CD1c-positive myeloid dendritic cell (primary cell): ENCODE measurements around the gene CACHD1.

ENCODE experiments used
- DNase-seq: peaks from one replicate; pipeline ENCODE4 v3.0.0-alpha.2; 2016; ENCODE audit errors: extremely low spot score

The CACHD1 gene

DNA sequence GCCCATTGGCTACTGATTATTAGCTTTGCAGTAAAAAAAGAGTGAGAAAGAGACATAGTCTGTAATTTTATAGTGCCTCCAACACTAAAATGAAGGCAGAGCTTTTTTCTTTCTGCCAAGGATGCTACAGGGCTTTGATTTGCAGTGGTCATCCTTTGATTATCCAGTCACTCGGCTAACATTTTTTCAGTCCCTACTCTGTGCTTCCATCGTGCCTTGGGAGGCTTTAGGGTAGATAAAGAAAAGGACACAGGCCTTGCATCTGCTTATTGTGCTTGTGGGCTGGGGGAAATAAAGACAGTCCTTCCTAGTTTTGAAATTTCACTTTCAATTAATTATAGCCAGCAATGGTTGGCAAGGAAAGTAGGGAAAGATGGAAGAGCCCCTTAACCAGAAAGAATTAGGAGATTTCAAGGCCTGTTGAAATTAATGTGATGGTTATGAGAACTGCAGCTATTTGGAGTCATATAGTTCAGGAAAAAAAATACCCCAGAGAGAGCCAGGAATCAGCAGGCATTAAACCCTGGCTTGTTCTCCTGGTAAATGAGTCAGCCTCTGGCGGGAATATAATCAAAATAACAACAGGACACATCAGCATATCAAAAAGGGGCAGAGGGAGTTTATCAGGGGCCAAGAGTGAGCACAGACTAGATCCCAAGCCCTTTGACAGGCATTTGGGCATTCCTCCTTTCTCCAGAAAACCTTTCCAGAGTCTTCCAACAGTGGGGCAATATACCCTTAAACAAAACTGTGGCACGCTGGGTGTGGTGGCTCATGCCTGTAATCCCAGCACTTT is 27.4 kb downstream of the CACHD1 start:
- no peak for DNase-seq

DNA sequence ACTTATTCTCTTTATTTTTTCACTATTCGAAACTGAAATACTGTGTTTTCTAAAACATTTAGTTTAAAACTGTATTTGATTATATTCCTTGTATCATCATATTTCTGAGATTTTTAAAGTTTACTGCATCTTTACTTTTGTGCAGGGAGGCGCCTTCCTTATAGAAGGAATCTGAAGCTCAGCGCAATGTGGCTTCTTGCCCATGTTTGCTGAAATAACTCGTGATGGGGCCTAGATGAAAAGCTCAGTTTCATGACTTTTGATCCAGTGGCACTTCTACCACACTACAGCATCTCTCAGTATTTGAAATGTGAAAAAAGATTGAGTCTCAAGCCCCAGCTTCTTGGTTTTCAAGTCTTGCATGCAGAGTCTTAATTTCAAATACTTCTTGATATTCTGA is 28.4 kb downstream of the CACHD1 start:
- no peak for DNase-seq

DNA sequence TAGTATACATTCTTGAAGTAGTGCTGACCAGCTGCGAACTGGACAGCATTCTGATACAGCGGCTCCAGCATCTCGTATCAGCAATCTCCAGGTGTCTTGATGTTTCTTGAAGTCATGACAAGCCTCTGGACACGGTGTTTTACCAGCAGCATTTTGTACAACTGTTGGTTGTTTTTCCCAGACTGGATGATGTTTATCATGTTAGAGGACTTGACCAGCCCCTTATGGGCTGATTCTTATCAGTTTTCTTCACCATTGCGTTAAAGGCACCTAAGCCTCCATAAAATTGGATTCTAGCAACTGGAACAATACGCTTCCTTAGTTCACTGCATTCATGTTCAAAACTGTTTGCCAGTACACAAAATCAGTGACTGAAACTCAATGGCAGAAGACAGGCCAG is 29.1 kb downstream of the CACHD1 start:
- DNase-seq = no peak

DNA sequence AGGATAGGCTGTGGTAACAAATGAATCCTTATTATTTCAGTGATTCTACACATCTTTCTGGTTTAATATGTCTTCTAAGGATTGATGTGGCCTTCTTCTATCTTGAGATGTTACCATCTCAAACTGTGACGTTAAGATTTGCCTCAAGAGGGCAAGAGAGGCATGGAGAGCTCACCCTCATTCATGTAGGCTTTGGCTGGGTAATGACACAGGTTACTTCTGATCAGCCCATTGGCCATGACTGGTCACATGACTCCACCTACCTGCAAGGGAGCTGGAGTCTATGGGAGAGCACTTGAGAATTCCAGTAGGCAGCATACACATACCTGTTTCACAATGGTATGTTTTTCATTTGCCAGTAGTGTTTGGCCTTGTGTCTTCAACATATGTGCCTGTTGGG is 30.0 kb downstream of the CACHD1 start:
- no peak for DNase-seq

DNA sequence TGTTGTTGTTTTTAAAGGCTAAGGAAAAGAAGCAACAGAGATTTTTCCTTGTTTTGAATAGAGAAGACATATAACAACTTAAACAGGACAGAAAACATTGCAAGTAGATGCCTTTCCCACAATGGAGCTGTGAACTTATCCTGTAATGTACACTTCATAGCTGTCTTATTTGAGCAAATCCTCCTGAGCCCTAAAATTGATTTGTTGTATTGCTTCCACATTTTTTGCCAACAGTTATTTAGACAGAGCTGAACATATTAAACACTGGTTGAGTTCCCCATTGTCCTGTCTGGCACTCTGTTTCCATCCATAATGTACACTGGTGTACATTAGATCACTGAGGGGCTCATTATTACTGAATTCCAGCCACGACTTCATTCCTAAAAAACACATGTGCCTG is 32.2 kb downstream of the CACHD1 start:
- no peak for DNase-seq

DNA sequence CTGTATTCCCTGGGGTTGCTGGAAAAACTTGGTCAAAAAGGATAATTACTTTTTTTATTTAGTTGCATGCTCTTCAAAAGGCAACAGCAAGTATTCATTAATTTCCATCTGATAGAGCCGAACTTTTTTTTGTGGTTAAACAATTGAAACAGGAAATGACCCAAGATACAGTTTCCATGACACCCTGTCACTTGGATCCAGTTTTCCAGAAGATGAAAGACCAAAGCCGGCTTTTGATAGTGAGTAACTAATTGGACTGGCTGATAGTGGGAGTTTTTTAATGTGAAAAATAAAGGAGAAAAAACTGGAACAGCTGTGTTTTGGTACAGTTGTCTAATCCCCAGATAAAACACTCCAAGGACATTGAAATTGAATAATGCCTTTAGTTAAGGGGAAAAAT is 33.0 kb downstream of the CACHD1 start:
- DNase-seq = no peak

DNA sequence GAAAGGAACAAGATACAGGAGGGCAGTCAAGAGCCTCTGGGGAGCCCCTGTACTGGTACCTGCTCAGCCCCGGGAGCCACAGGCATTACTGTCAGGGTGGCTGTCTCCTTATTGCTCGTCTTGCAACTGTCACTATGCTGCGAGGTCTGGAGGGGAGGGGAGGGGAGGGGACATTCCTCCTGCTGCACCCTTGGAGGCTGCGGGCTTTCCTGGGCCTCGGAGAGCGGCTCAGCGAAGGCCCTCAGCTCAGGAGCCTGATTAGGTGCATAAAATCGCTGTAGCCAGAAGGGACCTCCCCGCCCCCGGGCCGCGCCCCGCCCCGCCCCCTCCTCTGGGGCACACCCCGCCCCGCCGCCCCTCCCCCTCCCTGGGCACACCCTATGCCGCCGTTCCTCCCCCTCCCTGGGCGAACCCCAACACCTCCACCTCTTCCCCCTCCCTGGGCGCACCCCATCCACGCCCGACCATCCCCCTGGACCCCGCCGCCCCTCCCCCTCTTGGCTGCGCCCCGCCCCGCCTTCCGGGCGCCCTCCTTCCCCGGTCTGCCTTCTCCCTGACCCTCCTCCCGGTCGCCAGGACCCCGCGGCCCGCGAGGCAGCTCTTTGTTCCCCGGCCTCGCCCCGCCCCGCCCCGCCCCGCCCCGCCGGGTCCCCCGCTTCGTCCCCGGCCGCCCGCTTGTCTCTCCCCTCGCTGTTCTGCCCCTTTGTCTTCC is 35.5 kb downstream of the CACHD1 start:
- no peak for DNase-seq

DNA sequence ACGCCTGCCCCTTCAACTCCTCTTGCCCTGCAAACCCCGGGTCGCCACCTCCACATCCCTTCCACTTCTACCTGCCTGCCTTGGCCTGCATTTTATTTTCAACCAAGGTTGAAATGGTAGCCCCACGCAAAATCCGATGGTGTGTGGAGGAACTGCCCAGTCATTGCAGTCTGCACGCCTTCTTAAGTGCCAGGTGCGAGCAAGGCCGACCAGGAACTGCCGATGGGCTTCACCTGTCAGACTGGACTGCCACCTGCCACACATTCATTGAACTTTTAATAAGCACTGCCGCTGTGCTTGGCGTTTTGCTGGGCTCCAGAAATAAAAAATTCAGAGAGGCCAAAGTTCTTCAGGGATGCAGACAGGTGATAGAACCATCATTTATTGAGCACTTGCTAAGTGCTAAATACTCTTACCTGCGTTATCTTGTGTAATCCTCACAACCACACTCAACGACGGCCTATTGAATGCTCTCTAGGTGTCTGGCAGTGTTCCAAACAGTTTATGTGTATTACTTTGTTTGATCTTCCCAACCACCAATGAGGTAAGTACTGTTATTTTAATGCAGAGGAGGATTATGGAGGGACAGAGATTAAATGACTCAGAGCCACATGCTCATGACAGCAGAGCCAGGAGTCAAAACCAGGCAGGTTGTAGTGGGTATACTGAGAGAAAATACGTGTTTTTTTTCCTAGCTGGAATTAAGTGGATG is 36.2 kb downstream of the CACHD1 start:
- no peak for DNase-seq

DNA sequence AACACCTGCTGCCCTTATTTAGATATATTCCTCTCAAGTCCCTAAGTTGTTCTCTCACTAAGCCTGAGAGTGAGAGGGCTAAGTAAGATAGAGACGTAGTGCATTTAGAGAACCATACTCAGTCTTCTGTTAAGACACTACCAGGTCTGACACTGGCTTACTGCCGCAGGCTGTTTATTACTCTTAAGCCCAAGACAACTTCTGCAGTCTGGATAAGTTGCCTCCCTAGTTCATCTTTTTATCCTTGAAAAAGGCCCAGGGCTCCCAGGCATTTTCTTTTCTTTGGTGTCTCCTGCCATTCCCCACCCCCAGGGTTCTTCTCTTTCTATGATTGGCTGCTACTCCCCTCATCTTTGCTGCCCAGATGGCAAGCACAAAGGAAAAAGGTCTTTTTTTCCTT is 38.7 kb downstream of the CACHD1 start:
- no peak for DNase-seq

DNA sequence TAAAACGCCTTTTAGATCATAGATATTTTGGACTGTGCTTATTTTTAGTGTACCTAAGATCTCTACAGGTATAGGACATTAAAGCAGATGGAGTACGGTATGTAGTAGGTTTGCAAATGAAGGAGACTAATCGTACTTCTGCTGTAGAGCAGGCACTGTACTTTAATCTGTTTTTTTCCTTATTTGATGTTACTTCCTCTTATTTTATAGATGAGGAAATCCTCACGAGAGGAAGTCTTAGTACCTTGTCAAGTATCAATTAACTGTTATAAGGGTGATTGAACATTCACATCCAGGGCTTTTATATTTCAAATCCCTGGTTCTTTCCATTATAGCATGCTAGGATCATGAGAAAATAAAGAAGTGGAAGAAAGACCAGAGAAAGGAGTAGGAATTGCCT is 41.1 kb downstream of the CACHD1 start:
- DNase-seq = peak; percentile 67

DNA sequence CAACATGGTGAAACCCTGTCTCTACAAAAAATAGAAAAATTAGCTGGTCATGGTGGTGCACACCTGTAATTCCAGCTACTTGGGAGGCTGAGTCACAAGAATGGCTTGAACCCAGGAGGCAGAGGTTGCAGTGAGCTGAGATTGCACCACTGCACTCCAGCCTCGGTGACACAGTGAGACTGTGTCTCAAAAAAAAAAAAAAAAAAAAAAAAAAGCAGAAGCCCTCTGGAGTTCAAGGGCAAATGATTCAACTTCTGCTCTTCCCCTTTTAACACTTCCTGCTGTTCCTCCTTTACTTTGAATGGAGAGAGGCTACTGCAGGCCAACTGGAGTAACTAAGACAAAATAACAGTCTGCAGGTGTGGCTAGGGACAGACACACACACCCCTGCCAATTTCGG is 42.3 kb downstream of the CACHD1 start:
- DNase-seq = peak; percentile 76

DNA sequence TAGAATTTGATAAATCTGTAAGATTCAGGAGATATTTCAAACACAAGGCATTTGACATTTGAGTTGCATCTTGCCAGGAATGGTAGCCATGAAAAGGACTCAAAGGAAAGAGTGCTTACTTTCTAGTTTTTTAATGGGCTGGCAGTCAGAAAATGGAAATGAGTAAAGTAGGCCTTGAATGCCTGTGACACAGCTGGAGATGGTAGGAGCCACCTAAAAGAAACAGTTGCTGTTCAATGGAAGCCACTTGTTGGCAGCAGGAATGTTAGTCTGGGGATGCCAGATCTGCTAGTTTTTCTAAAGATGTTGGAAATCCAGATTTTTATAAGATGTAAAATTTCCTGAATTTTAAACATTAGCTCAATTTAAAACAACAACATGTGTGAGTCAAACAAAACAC is 43.6 kb downstream of the CACHD1 start:
- DNase-seq = no peak

DNA sequence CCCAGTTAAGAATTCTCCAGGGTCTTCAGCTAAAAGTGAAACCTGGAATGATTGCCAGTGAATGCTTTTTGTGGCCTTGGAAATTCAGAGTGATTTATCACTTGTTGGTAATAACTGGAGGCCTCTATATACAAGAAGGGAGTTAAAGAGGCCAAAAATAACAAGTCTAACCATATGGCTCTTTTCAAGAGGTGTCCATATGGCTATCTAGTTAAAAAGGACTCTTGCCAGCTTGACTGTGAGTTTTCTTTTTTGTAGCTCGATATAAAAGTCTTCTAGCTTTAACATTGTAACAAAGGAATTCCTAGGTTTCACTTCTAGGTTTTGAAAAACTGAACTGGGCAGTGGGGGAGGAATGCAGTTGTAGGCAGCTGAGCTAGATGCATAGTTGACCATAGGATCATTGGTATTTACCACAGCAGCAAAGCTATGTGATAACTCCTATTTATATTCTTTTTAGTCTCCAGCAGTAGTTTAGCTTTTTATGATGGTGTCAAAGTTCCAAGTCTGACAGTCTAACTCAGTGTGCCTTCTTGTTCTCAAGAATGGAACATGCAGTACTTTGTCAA is 44.4 kb downstream of the CACHD1 start:
- peak; percentile 62 for DNase-seq

DNA sequence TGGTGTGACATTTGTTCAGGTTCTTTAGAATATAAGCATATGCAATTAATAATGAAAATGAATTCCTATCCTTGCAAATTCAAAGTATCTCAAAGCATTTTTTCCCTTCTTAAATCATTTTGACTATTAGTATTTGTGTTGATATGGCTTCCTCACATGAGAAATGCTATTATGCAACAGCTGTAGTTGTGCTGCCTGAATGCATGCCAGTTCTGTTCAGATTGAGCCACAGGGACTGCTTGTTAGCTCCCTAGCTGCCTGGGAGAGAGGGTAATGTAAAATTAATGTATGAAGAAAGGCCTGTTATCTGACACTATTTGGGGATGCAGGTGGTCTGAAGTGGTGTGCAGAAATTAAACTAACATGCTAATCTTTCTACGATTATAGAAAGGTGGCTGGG is 45.5 kb downstream of the CACHD1 start:
- peak; percentile 37 for DNase-seq

DNA sequence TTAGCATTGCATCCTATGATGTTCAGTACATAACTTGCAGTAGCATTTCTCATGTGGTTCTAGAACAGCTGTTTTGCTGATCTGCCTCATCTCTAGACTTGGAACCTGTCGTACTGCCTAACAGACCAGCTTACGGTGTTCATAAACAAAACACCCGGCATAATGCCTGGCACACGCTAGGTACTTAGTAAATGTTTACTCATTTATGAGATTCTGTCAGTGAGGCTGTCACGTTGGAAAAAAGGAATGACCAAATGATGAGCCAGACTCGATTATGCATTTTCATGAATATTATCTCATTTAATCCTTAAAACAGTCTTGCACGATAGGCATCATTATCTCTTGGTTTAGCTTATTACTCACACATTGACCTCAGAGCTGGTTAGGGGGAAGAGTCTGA is 46.4 kb downstream of the CACHD1 start:
- no peak for DNase-seq

DNA sequence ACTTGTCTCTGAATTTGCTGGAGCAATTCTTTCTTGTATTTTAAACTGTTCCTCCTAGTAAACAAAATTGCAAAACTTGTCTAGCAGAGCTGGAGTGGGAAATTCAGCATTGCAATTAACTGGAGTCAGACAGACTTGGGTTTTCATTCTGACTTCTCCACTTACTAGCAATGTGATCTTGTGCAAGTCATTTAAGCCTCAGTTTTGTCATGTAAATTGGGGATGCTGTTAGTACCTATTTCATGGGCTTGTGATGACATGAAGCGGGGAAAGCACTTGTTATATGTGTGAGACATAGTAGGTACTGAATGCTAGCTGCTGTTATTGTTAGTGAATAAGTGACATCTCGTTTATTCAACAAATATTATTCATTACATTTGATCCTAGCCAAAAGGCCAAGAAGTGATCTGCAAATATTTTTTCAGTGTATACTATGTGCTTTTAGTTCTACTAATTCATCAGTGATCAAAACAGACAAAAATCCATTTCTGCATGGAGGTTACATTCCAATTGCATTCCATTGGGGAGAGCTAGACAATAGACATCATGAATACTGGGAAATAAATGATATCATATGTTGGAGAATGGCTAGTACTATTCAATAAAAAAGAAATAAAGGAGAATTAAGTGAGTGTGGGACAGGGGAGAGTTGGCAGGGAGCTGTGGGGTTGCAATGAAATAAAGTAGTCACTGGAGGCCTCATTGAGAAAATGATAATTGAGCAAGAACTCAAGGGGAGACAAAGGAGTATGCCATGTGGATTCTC is 47.1 kb downstream of the CACHD1 start:
- DNase-seq = no peak

DNA sequence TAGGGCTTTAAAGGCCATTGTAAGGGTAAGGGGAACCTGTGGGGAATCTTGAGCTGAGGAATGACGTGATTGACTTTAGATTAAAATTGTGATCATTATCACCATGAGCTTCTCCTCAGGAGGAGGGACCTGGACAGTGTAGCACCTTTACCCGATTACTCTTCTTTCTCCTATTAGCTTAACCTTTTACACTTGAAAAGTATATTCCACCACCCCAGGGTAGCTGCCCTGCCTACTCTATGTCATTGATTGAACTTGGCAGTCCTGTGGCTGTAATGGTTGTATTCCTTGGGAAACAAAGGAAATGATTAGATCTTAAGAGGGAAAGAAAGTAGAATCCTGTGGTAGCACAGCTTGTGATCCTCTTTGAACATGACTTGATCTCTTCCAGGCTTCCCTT is 47.7 kb downstream of the CACHD1 start:
- no peak for DNase-seq

DNA sequence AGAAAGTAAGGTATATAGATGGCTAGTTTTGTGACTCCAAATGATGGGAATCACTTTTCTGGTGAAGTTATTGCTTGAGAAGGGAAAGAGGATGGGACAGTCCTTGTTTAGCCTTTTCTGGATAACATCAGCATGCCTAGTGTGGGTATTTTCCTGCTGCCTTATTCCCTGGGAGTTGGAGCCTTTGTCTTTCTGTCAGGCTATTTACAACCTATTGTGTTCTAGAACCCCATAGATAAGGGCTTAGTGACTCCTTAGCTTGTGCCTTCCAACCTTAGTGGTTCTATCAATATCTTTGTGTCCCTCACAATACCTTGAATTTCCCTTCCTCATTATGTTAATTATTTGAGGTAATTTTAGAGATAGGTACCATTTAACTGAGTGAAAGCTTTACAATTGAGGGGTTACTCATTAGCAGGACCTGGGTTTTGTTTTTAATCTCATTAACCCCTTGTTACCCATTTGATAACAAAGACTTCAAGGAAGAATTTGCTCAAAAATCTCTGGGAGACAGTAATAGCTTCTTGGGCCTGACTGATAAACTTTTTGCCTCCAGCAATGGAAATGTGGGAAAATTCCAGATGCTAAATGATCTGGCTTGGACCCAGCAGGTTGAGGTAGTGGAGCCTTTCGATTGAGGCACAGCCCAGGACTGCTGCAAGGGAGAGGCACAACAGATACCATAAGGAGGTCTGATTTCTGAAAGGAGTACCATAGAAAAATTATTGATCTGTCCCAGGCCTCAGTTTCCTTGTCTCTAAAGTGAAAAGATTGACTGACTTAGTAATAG is 49.0 kb downstream of the CACHD1 start:
- DNase-seq = no peak

DNA sequence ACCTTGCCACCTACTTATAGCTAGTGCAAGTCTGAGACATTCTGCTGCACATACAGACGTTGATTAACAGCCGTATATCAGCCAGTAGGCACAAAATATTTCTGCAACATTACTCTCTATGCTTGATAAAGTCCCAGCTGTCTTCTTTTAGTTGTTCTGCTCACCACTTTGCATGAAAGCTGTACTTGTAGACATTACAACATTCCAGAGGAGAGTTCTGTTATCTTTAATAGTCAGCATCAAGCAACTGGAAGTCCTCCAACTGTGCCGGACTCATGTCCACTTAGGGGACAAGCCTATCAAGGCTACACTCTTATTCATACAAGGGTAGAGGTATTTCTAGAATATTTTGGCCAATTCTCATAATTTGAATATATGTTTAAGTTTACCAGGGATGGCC is 50.0 kb downstream of the CACHD1 start:
- DNase-seq = no peak

DNA sequence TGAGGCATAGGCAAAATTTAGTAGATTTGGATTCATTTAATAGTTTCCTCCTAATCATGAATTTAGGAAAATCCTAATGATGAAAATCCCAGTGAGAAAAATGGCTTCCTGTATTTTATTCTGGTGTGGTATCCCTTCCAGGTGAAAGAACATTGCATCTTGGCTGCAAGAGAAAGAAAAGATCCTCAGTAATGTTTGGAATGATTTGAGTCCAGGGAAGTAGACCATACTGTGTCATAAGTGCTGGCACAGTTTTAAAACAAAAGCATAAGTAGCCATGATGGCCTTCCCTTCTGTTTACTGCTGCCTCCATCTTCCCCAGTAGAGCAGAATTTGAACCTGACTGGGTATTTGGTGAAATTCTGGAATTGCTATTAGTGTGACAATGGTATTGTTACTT is 52.8 kb downstream of the CACHD1 start:
- DNase-seq = no peak
